Inflammatory macrophage treated with lipopolysaccharide for 4 hours (primary cell): ENCODE measurements around the gene CCDC32.

Source experiments
- DNase-seq: peaks from one replicate; pipeline ENCODE4 v3.0.0-alpha.2; 2020

CCDC32 gene

GRCh38 chr15:40565333-40566238 is 744 bp upstream of the CCDC32 start:
- DNase-seq, result no peak

- peak; percentile 58 for DNase-seq
Measured at GRCh38 chr15:40563426-40563825, 1.4 kb downstream of the CCDC32 start.

DNA sequence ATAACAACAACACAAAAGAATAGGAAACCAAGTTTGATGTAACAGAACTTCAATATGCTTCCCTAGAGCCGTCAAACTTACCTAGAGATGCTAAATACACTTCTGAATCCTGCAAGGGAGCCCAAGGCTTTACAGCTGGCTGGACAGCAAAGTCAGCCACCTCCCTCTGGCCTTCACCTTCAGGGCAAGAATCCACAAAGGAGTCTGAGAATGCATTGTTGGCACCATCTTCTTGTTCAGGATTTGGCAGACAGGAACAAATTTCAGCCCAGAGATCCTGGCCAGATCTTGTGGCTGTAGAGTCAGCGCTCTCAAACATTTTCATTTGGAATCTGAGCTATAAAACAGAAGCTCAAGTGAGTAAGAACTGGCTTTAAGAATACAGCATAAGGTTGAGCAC is 2.2 kb downstream of the CCDC32 start:
- DNase-seq, result no peak

- no peak for DNase-seq
Measured at GRCh38 chr15:40558952-40559742, 5.7 kb downstream of the CCDC32 start.

- DNase-seq, result no peak
Measured at GRCh38 chr15:40555876-40556275, 9.0 kb downstream of the CCDC32 start.

GRCh38 chr15:40554161-40554525 is 10.7 kb downstream of the CCDC32 start:
- DNase-seq, result no peak

DNA sequence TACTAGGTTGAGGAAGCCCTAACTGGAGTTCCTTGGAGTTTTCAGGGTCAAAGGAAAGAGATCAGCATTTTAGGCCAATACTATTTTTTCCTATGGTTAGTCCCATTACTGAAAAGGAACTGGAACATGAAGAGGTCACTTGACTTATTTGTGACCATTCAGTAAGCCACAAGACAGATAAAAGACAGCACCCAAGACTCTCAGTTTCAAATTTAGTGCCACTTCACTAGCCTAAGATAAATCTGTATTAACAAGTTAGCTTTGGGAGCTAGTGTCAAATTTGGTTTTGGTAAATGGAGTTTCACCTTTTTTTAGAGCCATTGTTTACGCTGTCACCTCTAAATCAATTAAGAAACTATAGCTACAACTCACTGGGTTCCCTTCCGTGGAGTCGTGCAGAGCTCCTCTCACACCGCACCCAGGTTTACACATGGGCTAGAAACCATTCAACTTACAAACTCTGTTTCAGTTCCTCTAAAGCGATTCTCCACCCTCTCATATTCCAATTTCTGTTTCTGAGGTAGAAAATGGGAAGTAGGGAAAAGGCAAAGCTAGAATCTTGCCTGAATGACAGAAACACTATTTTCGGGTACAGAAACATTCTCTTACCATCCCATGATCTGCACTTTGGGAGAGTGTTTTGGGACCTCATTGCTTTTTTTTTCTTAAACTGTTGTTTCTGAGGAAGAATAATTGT is 14.4 kb downstream of the CCDC32 start:
- DNase-seq, result peak; percentile 88

DNA sequence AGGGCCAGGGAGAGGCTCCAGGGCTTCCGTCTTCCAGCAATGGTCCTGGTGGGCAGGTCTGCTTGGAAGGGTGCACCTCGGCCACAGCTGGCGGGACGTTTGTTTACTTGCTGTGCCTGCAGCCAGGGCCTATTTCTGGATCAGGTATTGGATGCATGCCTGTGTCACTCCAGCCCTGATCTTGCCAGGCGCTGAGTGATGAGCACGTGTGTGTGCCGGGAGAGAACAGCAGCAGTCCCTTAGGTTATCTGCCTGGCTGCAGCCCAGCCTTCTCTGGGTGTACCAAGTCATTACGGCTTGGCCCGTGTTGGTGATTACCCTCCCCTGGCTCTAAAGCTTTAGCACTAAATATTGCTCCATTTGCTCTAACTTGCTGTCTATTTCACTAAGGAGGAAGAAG is 14.9 kb downstream of the CCDC32 start:
- DNase-seq, result no peak

GRCh38 chr15:40548610-40549009 is 16.2 kb downstream of the CCDC32 start:
- DNase-seq, result no peak

- DNase-seq, result no peak
Measured at GRCh38 chr15:40545457-40545856, 19.4 kb downstream of the CCDC32 start.

- peak; percentile 10 for DNase-seq
Measured at GRCh38 chr15:40543631-40544294, 21.1 kb downstream of the CCDC32 start.

GRCh38 chr15:40543082-40543481 is 21.8 kb downstream of the CCDC32 start:
- no peak for DNase-seq

DNA sequence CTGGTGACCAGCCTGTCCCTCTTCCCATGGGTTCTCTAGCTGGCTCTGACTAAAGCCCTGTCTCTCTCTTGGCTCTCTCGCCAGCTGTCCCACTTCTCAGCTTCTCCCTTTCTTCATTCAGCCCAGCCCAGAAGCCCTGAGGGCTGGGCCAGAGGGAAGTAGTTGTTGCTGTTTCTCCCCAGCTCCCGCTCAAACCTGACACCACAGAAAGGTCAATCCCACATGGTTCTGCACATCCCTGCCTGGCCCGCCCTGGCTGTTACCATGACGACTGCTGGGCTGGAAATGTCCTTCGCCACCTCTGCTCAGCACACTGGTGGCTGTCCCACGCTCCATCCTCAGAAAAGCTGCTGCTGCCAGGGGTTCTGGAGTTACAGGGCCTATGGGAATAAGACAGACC is 25.9 kb downstream of the CCDC32 start:
- no peak for DNase-seq

- no peak for DNase-seq
Measured at GRCh38 chr15:40536501-40536900, 28.3 kb downstream of the CCDC32 start.

- no peak for DNase-seq
Measured at GRCh38 chr15:40534371-40534770, 30.5 kb downstream of the CCDC32 start.

DNA sequence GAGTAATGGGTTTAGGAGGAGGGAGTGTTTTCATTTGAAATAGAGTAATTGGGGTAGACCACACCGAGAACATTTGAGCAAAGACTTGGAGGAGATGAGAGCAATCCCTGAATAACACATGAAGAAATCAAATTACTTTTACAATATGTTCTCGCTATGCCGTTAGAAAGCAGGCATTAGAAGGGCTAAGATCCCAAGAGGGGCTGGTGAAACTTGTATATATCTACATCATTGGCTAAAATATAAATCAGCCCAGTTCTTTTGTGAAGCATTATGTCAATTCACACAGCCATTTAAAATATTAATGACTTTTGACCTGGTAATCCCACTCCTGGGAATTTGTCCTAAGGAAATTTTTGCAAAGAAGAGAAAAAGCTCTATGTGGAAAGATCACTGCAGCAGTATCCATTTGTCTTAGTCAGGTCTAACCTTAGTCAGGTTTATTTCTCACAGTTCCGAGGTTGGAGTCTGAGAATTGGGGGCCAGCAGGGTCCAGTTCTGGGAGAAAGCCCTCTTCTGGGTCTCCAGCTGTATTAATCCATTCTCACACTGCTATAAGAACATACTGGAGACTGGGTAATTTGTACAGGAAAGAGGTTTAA is 31.0 kb downstream of the CCDC32 start:
- DNase-seq, result no peak

GRCh38 chr15:40528801-40529200 is 36.0 kb downstream of the CCDC32 start:
- DNase-seq, result no peak

DNA sequence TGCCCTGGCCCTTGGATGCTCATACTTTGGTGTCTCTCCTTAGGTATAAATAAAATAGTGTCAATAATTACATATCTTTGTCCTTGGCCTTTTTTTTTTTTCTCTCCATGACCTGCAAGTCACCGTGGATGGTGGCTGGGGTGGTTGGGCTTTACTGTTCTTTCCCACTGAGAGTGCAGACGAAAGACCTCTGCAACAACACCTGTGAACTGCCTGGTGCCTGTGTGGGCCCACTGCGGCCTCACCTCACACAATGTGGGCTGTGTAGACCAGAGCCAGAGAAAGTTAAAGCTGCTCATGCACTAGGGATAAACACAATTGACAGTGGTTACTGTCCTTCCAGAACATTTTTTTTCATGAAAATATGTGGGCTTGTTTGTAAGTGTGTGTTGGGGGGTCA is 39.0 kb downstream of the CCDC32 start:
- no peak for DNase-seq

- no peak for DNase-seq
Measured at GRCh38 chr15:40523611-40524010, 41.2 kb downstream of the CCDC32 start.

DNA sequence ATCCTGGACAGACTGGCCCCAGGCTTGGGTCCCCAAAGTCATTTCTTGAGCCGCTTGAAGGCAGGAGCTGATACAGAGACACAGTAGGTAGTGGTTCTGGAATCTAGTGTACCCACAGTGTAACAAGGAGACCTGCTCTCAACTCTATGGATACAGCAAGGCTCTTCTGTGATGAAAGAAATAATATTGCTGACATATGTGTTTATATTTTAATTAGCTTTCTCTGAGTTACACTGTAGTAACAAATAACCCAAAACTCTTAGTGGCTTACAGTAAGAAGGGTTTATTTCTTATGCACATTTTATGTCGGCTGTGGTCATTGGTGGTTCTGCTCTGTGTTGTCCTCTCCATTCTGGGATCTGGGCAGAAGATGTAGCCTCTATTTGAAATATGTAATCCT is 48.5 kb downstream of the CCDC32 start:
- DNase-seq, result no peak

DNA sequence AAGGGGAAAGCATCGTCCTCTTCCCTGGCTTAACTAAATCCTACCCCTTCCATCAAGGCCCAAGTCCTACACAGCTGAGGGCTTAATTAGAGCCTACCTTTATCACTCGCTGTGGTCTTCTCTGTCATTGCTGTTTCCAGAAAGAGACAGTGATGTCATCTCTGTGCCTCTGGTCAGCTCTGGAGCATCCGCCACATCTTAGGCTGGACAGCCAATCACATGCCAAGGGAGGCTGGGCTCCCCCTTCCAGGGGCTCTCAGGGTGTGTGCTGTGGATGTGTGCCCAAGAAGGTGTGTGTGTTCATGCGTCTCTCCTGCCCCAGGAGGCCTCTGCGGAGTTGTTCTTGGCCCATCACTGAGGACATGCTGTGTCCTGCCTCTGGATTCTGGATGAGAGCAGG is 51.2 kb downstream of the CCDC32 start:
- DNase-seq, result no peak

DNA sequence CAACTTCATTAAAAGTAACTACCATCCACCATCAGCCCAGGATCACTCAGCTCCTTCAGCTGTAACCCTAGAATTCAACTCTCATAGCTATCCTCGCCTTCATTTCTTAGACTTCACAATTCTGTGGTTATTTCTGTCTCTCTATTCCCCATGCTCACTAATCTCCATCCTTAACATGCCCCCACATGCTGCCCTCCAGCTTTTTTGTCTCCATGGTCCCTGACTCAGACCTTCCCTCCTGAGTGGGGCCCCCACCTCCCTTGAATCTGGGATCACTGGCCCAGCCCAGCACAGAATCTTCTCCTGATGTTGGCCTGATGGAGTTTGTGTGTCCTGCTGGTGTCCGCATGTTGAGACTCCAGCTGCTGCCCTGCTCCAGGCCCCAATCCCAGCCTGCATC is 52.4 kb downstream of the CCDC32 start:
- DNase-seq, result no peak
